ENCODE results near the gene PEX12. TPM values are rescaled to one million over a fixed set of nuclear protein-coding genes. Genes with fewer than 3 reads are reported as not detected.

PEX12 gene
- total and polyA plus RNA-seq, 2 of the 4 experiments (the other 2 are of a cell fraction), result 4.5 to 7.9 TPM

GRCh38 chr17:35577830-35578196, 558 bp downstream of the PEX12 start:
- Histone ChIP-seq H3K9me1 (ENCODE audit: insufficient read depth, low read length) (peaks cover 8% of the 10 kb centered on the region; the same call in 1 of the 2 replicates), H2AFZ (replicated peaks; ENCODE audit: low read length, poor library complexity) (peak overlapping the region; percentile 98), H3K23ac (ENCODE audit: low read depth, low read length) (peak overlapping the region; percentile 97), H2BK120ac (ENCODE audit: low read depth, low read length) (peak overlapping the region; percentile 50), H3K56ac (ENCODE audit: extremely low read depth, insufficient read depth, low read length) (peak overlapping the region; percentile 77), H4K20me1 (ENCODE audit: insufficient read depth, low read length) (no peaks in the 10 kb centered on the region), H3K9ac (ENCODE audit: low read depth, low read length) (peak overlapping the region; percentile 87), H2BK15ac (ENCODE audit: low read depth, low read length) (no peak overlapping the region), H3K27me3 (ENCODE audit: control insufficient read depth, insufficient read depth, low read length) (no peaks in the 10 kb centered on the region), H3K36me3 (ENCODE audit: control insufficient read depth, insufficient read depth, low read length) (peaks cover 4% of the 10 kb centered on the region), H3K4ac (ENCODE audit: low read depth, low read length) (peak overlapping the region; percentile 98), H2BK20ac (ENCODE audit: low read depth, low read length) (peak overlapping the region; percentile 16; the same call in 1 of the 2 replicates), H2AK9ac (replicated peaks; ENCODE audit: low read depth, low read length, poor library complexity) (peak overlapping the region; percentile 99), H4K91ac (ENCODE audit: insufficient read depth, low read depth, low read length) (peak overlapping the region; percentile 91), H3K9me3 (ENCODE audit: control insufficient read depth, insufficient read depth, low read length) (no peaks in the 10 kb centered on the region), H2AK5ac (ENCODE audit: low read depth, low read length) (peak overlapping the region; percentile 97), H4K5ac (ENCODE audit: low read depth, low read length) (peak overlapping the region; percentile 96), H3K79me1 (ENCODE audit: low read depth in 1 of 2, low read length in 2 of 2) (peaks cover 23 to 28% of the 10 kb centered on the region in 2 experiments; a peak in 3 of 4 replicates), H3K4me1 (ENCODE audit: control insufficient read depth, insufficient read depth, low read length) (peaks cover 2% of the 10 kb centered on the region), H3K4me3 (ENCODE audit: insufficient read depth, low read depth, low read length) (peak overlapping the region; percentile 79), H3K18ac (ENCODE audit: low read depth, low read length) (peak overlapping the region; percentile 46; the same call in 1 of the 2 replicates), H3K14ac (replicated peaks; ENCODE audit: low read depth, low read length) (peak overlapping the region; percentile 96), H4K8ac (ENCODE audit: low read depth in 2 of 2, low read length in 2 of 2) (peak overlapping the region; percentile 94 to 99), H3K27ac (ENCODE audit: insufficient read depth, low read length) (peak overlapping the region; percentile 83), H2BK5ac (ENCODE audit: low read depth, low read length, poor library complexity, severe bottlenecking) (peak overlapping the region; percentile 64), H3K4me2 (ENCODE audit: low read depth, low read length) (peak overlapping the region; percentile 93)
- CTCF ChIA-PET, result no interaction called here
- in situ Hi-C loops (cut with MboI; ENCODE audit: low sequenced_read_pairs) (loop anchor here (25.0 kb wide), 1 partner anchor 591 kb away; the partner anchor contains the start of gene LIG3), intact Hi-C loops (cut with micrococcal nuclease) (loop anchor here (1.0 kb wide), 1 partner anchor 10 kb away; no protein-coding TSS in a partner anchor), dilution Hi-C loops (cut with HindIII; ENCODE audit: low sequenced_read_pairs, unreplicated experiment) (no loop called here)
- POLR2A ChIA-PET (ENCODE audit: unreplicated experiment), result interaction anchor here (0.9 to 1.3 kb wide), 3 partner anchors 9 to 135 kb away, joined by 3 to 6 read pairs (median 5); partner anchors contain the start of gene AP2B1
- TSS peak; percentile 82 for BruUV-seq (replicated peaks)
- TF ChIP-seq NFE2L2 (IDR thresholded peaks at IDR 0.05; ENCODE audit: low read depth, low read length) (no peak), RAD21 (IDR thresholded peaks at IDR 0.05; ENCODE audit: low read length) (no peak), RCOR1 (IDR thresholded peaks at IDR 0.05; ENCODE audit: insufficient replicate concordance, low read length) (no peak), USF2 (IDR thresholded peaks at IDR 0.05; ENCODE audit: low read depth, low read length) (no peak), SMC3 (IDR thresholded peaks at IDR 0.05; ENCODE audit: low read depth, low read length) (no peak), CTCF (conservative IDR thresholded peaks at IDR 0.05; ENCODE audit: low read depth, low read length) (no peak), POLR2A (IDR thresholded peaks at IDR 0.05; ENCODE audit: low read depth, low read length) (no peak), CHD1 (IDR thresholded peaks at IDR 0.05; ENCODE audit: low read depth, low read length) (no peak), BHLHE40 (IDR thresholded peaks at IDR 0.05; ENCODE audit: low read depth, low read length) (no peak), CEBPB (IDR thresholded peaks at IDR 0.05; ENCODE audit: low read depth, low read length) (no peak), MAFK (IDR thresholded peaks at IDR 0.05; ENCODE audit: low read depth, low read length) (no peak), MAZ (IDR thresholded peaks at IDR 0.05; ENCODE audit: borderline replicate concordance, low read depth, low read length) (no peak), MXI1 (IDR thresholded peaks at IDR 0.05; ENCODE audit: borderline replicate concordance, low read depth, low read length) (no peak), RFX5 (IDR thresholded peaks at IDR 0.05; ENCODE audit: low read depth, low read length) (no peak), FOS (IDR thresholded peaks at IDR 0.05; ENCODE audit: low read depth, low read length) (no peak), ELK1 (IDR thresholded peaks at IDR 0.05; ENCODE audit: borderline replicate concordance, low read depth, low read length) (no peak)
- ATAC-seq (ENCODE audit: low read depth) (peak; percentile 33), DNase-seq (peak; percentile 18)
- 0% methylated on average over 1 of the region's 8 CpGs; no CpG with 5 or more reads in 1 of the 2 experiments for WGBS, 2 experiments (ENCODE audit: extremely low coverage in 2 of 2, insufficient read length in 1 of 2)

Measured in IMR-90 (cell line).